ENCODE data around the gene FAM50A. TPM values are rescaled to one million over a fixed set of nuclear protein-coding genes. Genes with fewer than 3 reads are reported as not detected.

The FAM50A gene
- total RNA-seq, 1 donor from 2014 or later, result 57.6 TPM

- no peak overlapping the region for H3K4me3 Mint-ChIP-seq
- H3K9me3 Mint-ChIP-seq, result peaks cover 4% of the 10 kb centered on the region
- TF ChIP-seq CTCF (IDR thresholded peaks at IDR 0.05; ENCODE audit: unreplicated experiment), result no peak
- no peak for DNase-seq (ENCODE audit: low spot score in 2 of 2, unreplicated experiment in 2 of 2)
- no peaks in the 10 kb centered on the region for H3K27me3 Mint-ChIP-seq (ENCODE audit: low read depth)
- H3K27ac Mint-ChIP-seq, result no peak overlapping the region
- peaks cover 12% of the 10 kb centered on the region for H3K36me3 Mint-ChIP-seq
- H3K4me1 Mint-ChIP-seq, result peaks cover 22% of the 10 kb centered on the region
Observed at GRCh38 chrX:154434394-154435168, 9.4 kb upstream of the FAM50A start.

GRCh38 chrX:154435171-154435733 lies 8.7 kb upstream of the FAM50A start:
- H3K27me3 Mint-ChIP-seq (ENCODE audit: low read depth), result no peaks in the 10 kb centered on the region
- TF ChIP-seq CTCF (IDR thresholded peaks at IDR 0.05; ENCODE audit: unreplicated experiment), result no peak
- DNase-seq (ENCODE audit: low spot score in 2 of 2, unreplicated experiment in 2 of 2), result no peak
- peaks cover 19% of the 10 kb centered on the region for H3K4me1 Mint-ChIP-seq
- H3K4me3 Mint-ChIP-seq, result no peak overlapping the region
- no peak overlapping the region for H3K27ac Mint-ChIP-seq
- H3K9me3 Mint-ChIP-seq, result peaks cover 4% of the 10 kb centered on the region
- H3K36me3 Mint-ChIP-seq, result peaks cover 12% of the 10 kb centered on the region

- H3K27ac Mint-ChIP-seq, result peak overlapping the region; percentile 13
- no peak for TF ChIP-seq CTCF (IDR thresholded peaks at IDR 0.05; ENCODE audit: unreplicated experiment)
- peak overlapping the region; percentile 75 for H3K4me3 Mint-ChIP-seq
- peaks cover 11% of the 10 kb centered on the region for H3K4me1 Mint-ChIP-seq
- no peaks in the 10 kb centered on the region for H3K9me3 Mint-ChIP-seq
- peaks cover 13% of the 10 kb centered on the region for H3K36me3 Mint-ChIP-seq
- no peaks in the 10 kb centered on the region for H3K27me3 Mint-ChIP-seq (ENCODE audit: low read depth)
- no peak for DNase-seq (ENCODE audit: low spot score in 2 of 2, unreplicated experiment in 2 of 2)
Observed at GRCh38 chrX:154436374-154436982, 7.5 kb upstream of the FAM50A start.

- Mint-ChIP-seq H3K36me3 (peaks cover 14% of the 10 kb centered on the region), H3K4me1 (peaks cover 11% of the 10 kb centered on the region), H3K9me3 (no peaks in the 10 kb centered on the region), H3K4me3 (peak within 1 kb of the TSS; percentile 79), H3K27me3 (ENCODE audit: low read depth) (no peaks in the 10 kb centered on the region), H3K27ac (peak within 1 kb of the TSS; percentile 61)
- DNase-seq (ENCODE audit: low spot score in 2 of 2, unreplicated experiment in 2 of 2), result peak in 1 of 2 experiments; percentile 59
- no peak for TF ChIP-seq CTCF (IDR thresholded peaks at IDR 0.05; ENCODE audit: unreplicated experiment)
Observed at GRCh38 chrX:154436983-154437752, 6.8 kb upstream of the FAM50A start, which contains the start of gene GDI1. Gene GDI1 (plus strand): TSS chrX:154437154. CDS start chrX:154437255, 101 bp downstream.
